ENCODE results near the gene PLCL1. TPM values are rescaled to one million over a fixed set of nuclear protein-coding genes. Genes with fewer than 3 reads are reported as not detected.

The PLCL1 gene
- polyA plus RNA-seq, 1 of the 3 experiments (the other 2 are of a cell fraction), result 7.7 TPM

GRCh38 chr2:197784956-197785941 lies 19.1 kb upstream of the PLCL1 start, which contains the start of gene BOLL:
BOLL (minus strand) TSS chr2:197785319; CDS start chr2:197781850, 3,469 bp downstream.
- ChIA-PET CTCF (interaction anchor here (0.7 to 2.5 kb wide), 5 partner anchors 79 to 524 kb away, joined by 3 to 12 read pairs (median 3); no protein-coding TSS in a partner anchor), POLR2A (no interaction called here)
- Histone ChIP-seq H3K4me3 (ENCODE audit: low read depth in 2 of 2, low read length in 1 of 2) (peak within 1 kb of the TSS; percentile 43 to 46), H3K27ac (ENCODE audit: low read depth in 2 of 2, low read length in 1 of 2) (no peak within 1 kb of the TSS), H2AFZ (ENCODE audit: low read depth) (0 out of 2 replicates have a peak within 1 kb of the TSS, but pooled peaks have one; percentile 37), H3K4me1 (ENCODE audit: control insufficient read depth in 1 of 2, insufficient read depth in 2 of 2, low read depth in 1 of 2, low read length in 1 of 2) (peaks cover 0 to 3% of the 10 kb centered on the region in 2 experiments; a peak in 2 of 4 replicates), H4K20me1 (ENCODE audit: insufficient read depth) (no peaks in the 10 kb centered on the region), H3K9ac (no peak within 1 kb of the TSS), H3K36me3 (replicated peaks in 1 of 2; ENCODE audit: control insufficient read depth in 1 of 2, insufficient read depth in 2 of 2, low read length in 1 of 2) (no peaks in the 10 kb centered on the region), H3F3A (replicated peaks; ENCODE audit: insufficient read depth) (no peaks in the 10 kb centered on the region), H3K9me2 (no peaks in the 10 kb centered on the region), H3K4me2 (peak within 1 kb of the TSS; percentile 59), H3K27me3 (ENCODE audit: insufficient read depth) (no peaks in the 10 kb centered on the region), H3K79me2 (ENCODE audit: insufficient read depth) (no peaks in the 10 kb centered on the region), H3K9me3 (no peaks in the 10 kb centered on the region)
- peak; percentile 18 for DNase-seq
- 95% methylated on average over 22 of the region's 80 CpGs for WGBS (ENCODE audit: low lambda C conversion rate)
- no peak for TF ChIP-seq TEAD4 (IDR thresholded peaks at IDR 0.05; ENCODE audit: borderline replicate concordance, insufficient read depth)

- Histone ChIP-seq H3K4me1 (ENCODE audit: control insufficient read depth in 1 of 2, insufficient read depth in 2 of 2, low read depth in 1 of 2, low read length in 1 of 2) (peaks cover 0 to 3% of the 10 kb centered on the region in 2 experiments; a peak in 1 of 4 replicates), H3K9ac (no peak overlapping the region), H3K9me2 (no peaks in the 10 kb centered on the region), H3K27ac (ENCODE audit: low read depth in 2 of 2, low read length in 1 of 2) (no peak overlapping the region), H3K79me2 (ENCODE audit: insufficient read depth) (no peaks in the 10 kb centered on the region), H3K36me3 (replicated peaks in 1 of 2; ENCODE audit: control insufficient read depth in 1 of 2, insufficient read depth in 2 of 2, low read length in 1 of 2) (no peaks in the 10 kb centered on the region), H3K27me3 (ENCODE audit: insufficient read depth) (no peaks in the 10 kb centered on the region), H3K4me3 (ENCODE audit: low read depth in 2 of 2, low read length in 1 of 2) (peak overlapping the region; percentile 43 to 46), H2AFZ (ENCODE audit: low read depth) (0 out of 2 replicates have a peak overlapping the region, but pooled peaks have one; percentile 37), H3K9me3 (no peaks in the 10 kb centered on the region), H3K4me2 (peak overlapping the region; percentile 59), H3F3A (replicated peaks; ENCODE audit: insufficient read depth) (no peaks in the 10 kb centered on the region), H4K20me1 (ENCODE audit: insufficient read depth) (no peaks in the 10 kb centered on the region)
- TF ChIP-seq CTCF (IDR thresholded peaks at IDR 0.05) (peak; percentile 55), FOXM1 (IDR thresholded peaks at IDR 0.05; ENCODE audit: low read depth) (no peak), FOXJ3 (CRISPR knock-in tag; IDR thresholded peaks at IDR 0.05) (no peak)
- POLR2A ChIA-PET, result no interaction called here
- DNase-seq, result peak; percentile 81
- 23% methylated on average over 37 of the region's 79 CpGs for WGBS (ENCODE audit: low lambda C conversion rate)
- CTCF ChIA-PET, result interaction anchor here (0.6 to 2.5 kb wide), 10 partner anchors 8 to 963 kb away, joined by 3 to 12 read pairs (median 3); no protein-coding TSS in a partner anchor
These were observed 18.1 kb upstream of the PLCL1 start for GRCh38 chr2:197786010-197786877.

Measured in SK-N-SH (cell line).